ENCODE data around the gene AOPEP.

The AOPEP gene

DNA sequence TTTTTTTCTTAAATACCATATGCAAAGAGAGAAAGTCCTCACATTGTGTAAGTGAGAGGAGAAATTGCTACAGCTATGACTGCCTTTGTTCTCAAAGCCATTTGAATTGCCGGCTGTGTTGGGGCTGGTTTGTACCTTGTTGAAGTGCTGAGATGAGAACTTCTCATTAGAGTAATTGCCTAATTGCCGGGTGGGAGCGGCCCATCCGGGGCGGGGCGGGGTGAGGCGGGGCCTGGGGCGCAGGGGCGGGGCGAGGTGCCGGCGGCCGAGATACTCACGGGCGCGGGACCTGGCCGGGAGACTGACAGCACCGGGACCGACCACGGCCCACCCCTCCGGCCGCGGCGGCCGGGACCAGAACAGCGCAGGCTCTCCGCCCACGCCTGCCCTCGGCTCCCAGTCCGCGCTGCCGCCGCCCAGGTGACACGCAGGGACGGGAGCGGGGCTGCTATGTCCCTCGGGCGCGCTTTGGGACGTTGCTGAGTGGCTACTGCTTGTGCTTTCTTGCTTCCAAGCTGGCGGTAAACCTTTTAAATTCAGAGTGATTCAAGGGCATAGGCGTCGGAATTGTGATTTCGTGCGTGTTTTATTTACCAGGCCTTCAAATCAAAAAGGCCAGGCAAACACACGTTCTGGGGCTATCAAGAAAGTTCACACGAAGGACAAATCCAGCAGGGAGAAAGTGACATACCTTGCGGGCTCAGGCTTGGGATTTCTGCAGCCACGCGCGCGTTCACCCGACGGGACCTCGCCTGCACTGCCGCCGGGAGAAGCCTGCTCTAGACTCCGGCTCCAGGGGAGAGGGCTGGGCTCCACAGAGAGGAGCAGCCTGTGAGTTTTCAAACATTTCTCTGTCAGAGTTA is 322.0 kb downstream of the AOPEP start:
- no peak for DNase-seq

- no peak for DNase-seq
These were observed 323.3 kb downstream of the AOPEP start for GRCh38 chr9:95049761-95050160.

DNA sequence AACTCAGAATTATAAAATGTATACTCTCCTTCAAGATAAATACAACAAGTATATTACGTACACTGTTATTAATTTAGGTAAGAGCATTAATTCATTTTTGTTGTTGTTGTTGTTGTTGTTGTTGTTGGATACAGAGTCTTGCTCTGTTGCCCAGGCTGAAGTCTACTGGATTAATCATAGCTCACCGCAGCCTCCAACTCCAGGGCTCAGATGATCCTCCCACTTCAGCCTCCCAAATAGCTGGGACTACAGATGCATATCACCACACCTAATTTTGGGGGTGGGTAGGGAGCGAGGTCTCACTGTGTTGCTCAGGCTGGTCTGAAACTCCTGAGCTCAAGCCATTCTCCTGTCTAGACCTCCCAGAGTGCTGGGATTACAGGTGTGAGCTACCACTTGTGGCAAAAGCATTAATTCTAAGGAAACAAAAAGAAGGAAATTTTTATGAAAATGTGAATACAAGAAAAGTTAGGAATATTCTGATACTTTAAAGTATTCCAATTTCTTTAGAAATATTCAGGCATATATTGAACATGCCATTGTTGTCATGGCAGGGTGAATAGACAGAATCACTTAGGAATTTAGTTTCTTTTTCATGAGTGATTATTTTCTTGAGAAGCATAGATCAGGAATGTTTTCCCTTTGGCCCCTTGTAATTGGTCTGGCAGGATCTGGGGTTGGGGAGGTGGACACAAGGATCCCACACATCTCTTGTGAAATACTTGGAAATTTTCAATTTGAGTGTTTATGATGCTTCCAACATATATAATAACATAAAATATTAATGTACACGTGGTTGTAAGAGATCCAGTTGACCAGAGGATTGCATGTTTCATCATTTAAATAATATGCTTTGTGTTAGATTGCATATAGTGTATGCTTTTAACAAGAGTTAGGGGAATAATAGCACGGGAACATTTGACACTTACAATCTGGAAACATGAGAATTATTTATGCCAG is 327.4 kb downstream of the AOPEP start:
- DNase-seq, result no peak

GRCh38 chr9:95055334-95055850 is 328.9 kb downstream of the AOPEP start:
- DNase-seq, result no peak

- DNase-seq, result no peak
These were observed 329.5 kb downstream of the AOPEP start for GRCh38 chr9:95055851-95056551.

DNA sequence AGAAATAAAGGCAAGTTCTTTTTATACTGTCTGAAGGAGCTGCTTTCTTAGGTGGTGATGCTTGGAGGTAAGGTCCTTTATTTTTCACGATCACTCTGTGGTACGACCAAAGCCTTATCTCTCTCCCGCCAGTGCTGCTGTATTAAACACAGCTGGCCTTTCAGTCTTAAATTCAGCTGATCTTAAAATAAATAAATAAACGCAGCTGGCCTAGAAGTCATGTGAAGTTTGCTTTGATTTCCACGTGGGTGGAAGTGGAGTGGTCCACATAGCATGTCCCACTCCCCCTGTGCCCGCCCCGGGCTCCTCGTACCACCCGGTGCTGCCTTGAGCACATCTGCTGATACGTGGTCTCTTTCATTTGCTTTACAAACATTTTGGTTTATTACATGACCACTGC is 330.6 kb downstream of the AOPEP start:
- no peak for DNase-seq

- no peak for DNase-seq
These were observed 331.8 kb downstream of the AOPEP start for GRCh38 chr9:95058121-95058785.

DNA sequence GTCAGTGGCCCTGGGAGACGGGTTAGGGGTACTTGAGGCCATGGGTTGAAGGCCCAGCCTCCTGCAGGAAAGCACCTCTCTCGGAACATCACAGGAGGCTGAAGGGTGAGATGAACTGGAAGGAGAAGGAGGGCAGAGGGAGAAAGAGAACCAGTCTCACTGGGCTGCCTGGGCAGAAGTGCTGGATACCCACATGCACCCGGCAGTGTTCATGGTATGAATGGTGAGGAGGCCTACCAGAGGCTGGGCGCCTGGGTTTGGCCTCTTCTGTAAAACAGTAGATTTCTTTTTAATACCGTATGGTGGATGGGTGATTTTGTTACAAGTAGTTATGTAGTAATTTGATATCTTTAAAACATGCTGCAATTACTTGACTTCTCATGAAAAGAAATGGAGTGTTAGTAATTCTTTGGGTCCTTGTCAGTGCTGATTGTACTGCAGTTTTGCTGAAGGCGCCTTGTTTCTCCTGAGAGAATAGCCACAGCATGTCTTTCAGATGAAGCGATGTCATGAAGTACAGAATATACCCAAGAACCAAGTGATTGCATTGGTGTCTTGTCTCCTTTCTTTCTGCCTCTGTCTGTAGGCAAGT is 332.4 kb downstream of the AOPEP start:
- no peak for DNase-seq

GRCh38 chr9:95060234-95060633 is 333.7 kb downstream of the AOPEP start:
- no peak for DNase-seq

GRCh38 chr9:95060916-95061315 is 334.4 kb downstream of the AOPEP start:
- no peak for DNase-seq

- DNase-seq, result no peak
These were observed 335.6 kb downstream of the AOPEP start for GRCh38 chr9:95061916-95062595.

DNA sequence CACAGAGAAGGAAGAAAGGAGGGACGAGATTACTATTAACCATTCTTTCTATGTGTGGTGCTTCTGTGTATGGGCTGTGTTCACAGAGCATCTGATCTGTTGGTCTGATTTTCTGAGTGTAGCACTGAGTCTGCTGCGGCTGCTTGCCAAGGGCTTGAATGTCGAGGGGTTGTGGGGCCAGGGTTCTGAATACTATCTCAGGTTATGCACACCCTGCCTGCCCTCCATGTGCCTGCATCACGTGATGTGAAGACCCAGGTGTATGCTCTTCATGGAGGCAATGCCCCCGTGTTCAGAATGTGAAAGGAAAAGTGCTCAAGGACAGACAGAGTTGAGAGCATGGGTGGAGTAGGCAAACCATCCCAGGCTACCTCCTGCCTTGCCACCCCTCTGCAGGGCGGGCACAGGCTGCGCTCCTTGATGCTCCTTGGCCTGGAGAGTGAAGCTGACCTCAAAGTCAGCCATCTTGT is 336.1 kb downstream of the AOPEP start:
- DNase-seq, result no peak

DNA sequence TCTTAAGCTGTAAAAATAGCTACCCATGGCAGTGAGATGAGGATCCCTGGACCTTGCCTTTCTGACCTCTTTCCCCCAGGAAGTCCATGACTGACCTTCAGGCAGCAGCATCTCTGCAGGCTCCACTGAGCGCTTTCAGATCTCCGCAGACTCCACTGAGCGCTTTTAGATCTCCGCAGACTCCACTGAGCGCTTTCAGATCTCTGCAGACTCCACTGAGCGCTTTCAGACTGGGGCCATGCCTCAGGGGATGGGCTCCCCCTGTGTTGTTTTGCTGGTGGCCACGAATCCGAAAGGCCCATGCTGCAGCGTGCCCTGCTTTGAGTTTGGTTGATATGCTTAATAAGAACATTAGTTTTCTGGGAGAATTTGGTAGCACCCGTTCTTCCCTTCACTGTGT is 336.8 kb downstream of the AOPEP start:
- no peak for DNase-seq

DNA sequence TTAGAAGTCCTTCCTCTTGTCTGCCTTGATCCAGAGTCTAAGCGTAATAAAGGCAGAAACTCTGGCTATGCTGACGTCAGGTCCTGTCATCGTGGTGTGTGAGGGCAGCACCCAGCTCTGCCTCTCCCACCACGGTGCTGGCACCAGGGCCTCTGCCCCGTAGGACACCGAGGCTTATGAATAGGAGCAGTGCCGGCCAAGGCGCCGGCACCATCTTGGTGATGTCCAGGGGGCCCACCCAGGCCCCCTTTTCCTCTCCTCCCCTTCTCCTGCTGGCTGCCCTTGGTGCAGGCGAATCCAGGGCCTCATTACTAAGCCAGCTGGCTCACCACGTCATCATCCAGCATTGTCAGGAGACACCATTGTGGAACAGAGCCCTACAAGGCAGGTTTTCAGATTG is 338.7 kb downstream of the AOPEP start:
- DNase-seq, result no peak

- no peak for DNase-seq
These were observed 340.6 kb downstream of the AOPEP start for GRCh38 chr9:95067057-95067456.

DNA sequence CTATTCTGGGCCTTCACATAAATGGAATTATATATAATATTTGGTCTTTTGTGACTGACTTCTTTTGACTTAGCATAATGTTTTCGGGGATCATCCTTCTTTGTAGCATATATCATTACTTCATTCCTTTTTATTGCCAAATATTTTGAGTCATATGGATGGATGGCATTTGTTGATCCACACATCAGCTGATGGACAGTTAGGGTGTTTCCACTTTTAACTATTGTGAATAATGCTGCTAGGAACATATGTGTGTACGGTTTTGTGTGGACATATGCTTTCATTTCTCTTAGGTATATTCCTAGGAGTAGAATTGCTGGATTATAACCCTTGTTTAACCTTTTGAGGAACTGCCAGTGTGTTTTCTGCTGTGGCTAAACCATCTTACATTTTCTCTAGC is 341.4 kb downstream of the AOPEP start:
- DNase-seq, result no peak

DNA sequence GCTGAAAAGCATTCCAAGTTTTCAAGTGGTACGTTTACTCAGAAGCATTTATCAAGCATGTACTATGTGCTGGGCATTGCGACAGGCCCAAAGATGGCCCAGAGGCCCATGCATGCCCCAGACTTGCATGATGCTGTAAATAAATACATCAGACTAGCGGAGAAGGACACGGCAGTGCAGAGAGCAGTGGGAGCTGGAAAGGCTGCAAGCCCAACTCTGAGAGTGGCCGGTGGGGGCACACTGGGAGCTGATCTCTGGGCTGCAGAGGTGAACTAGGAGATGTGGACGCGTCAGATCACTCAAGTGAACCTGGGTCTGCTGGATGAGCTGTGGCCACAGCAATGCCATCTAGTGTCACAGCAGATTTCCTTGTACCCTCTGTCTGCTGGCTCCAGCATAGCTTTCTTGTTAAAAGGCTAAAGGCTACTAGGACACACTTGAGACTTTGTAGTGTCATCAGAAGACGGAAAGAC is 344.1 kb downstream of the AOPEP start:
- DNase-seq, result no peak

- DNase-seq, result no peak
These were observed 345.0 kb downstream of the AOPEP start for GRCh38 chr9:95071450-95071849.

GRCh38 chr9:95071925-95072324 is 345.4 kb downstream of the AOPEP start:
- DNase-seq, result no peak

GRCh38 chr9:95073042-95073607 is 346.6 kb downstream of the AOPEP start:
- no peak for DNase-seq

DNA sequence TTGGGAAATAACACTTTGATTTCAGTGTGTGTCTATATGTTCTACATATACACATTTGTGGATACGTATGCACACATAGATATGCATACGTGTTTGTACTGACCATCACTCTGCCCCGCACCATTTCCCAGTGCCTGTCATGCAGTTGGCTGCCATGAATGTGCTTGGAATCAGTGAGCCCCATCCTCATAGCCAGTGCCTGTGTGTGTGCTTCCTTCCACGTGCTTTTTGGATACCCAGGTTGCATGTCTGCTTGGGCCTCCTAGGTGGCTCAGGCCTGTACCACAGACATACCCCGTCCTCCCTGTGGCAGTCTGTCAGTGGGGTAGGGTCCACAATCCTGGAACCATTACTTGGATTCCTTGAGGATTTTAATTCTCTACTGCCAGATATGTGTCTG is 347.4 kb downstream of the AOPEP start:
- DNase-seq, result no peak
